HCT116 (cell line): ENCODE results near the gene ACTN4. TPM values are rescaled to one million over a fixed set of nuclear protein-coding genes. Genes with fewer than 3 reads are reported as not detected.

Experiments
- ATAC-seq: fragments of 200-7000 bp; cut with Tn5 transposase; 2 replicates; pipeline ENCODE4 v1.9.1; 2020; ENCODE audit warnings: mild to moderate bottlenecking, moderate library complexity
- BruUV-seq: library from RNA; stranded (reverse); fragments of 400-500 nt; replicated peaks from 2 replicates; lab custom pipeline; 2021; lab: Mats Ljungman, UMichigan
- CTCF ChIA-PET: fragments of 300-600 bp; sonication (Branson Sonifier 250); formaldehyde crosslinking; loops from one replicate; lab custom pipeline; 2021; ENCODE audit warnings: antibody characterized with exemption; lab: Charles Lee
- POLR2A ChIA-PET: fragments of 300-600, 350-600 bp; sonication (Branson Sonifier 250); formaldehyde crosslinking; loops from one replicate; lab custom pipeline; 2021; ENCODE audit warnings: antibody characterized with exemption; lab: Charles Lee
- RAD21 ChIA-PET, 2 experiments: fragments of 300-600 bp; sonication (Branson Sonifier 250); formaldehyde crosslinking; loops; one replicate each; lab custom pipeline; 2023; ENCODE audit warnings: low total read pairs in 2 of 2; ENCODE audit not compliant: uncharacterized antibody in 2 of 2, unreplicated experiment in 2 of 2, low non-redundant PET in 1 of 2; lab: Charles Lee
- DNase-seq: peaks from one replicate; pipeline ENCODE4 v3.0.0-alpha.2; 2010; ENCODE audit warnings: low read depth, low spot score
- H2AFZ ChIP-seq: fragments of 200-600 bp; shearing (Covaris generic), sonication (generic); 2 replicates; pipeline ENCODE4 v1.6.1; 2017; ENCODE audit warnings: low read depth, mixed run types, mixed read lengths, antibody characterized with exemption, low read length; ENCODE audit not compliant: poor library complexity, severe bottlenecking
- H3K27ac ChIP-seq: 2 replicates; pipeline ENCODE4 v1.5.1; 2012; ENCODE audit warnings: low read depth, low read length
- H3K27me3 ChIP-seq: fragments of 200-600 bp; sonication (generic); 2 replicates; pipeline ENCODE4 v1.6.1; 2016; ENCODE audit warnings: mixed run types, low read length, mixed read lengths; ENCODE audit not compliant: insufficient read depth
- H3K36me3 ChIP-seq, 2 experiments: fragments of 200-500 bp in 1 of 2; fragments of 200-600 bp in 1 of 2; sonication (Bioruptor generic) in 1 of 2; sonication (generic) in 1 of 2; 2 replicates each; pipeline versions ENCODE4 v1.5.1 to v1.6.1; 2014 to 2016; ENCODE audit warnings: low read length in 2 of 2, inconsistent platforms in 1 of 2, mixed read lengths in 1 of 2, mixed run types in 1 of 2; ENCODE audit not compliant: insufficient read depth in 2 of 2, control insufficient read depth in 1 of 2
- H3K4me1 ChIP-seq, 2 experiments: fragments of 200-600 bp in 1 of 2; sonication (generic) in 1 of 2; 2 replicates each; pipeline versions ENCODE4 v1.5.1 to v1.6.1; 2012 to 2017; ENCODE audit warnings: low read length in 2 of 2, inconsistent platforms in 1 of 2, mild to moderate bottlenecking in 1 of 2, mixed read lengths in 1 of 2, mixed run types in 1 of 2, moderate library complexity in 1 of 2; ENCODE audit not compliant: insufficient read depth in 2 of 2, control insufficient read depth in 1 of 2
- H3K4me2 ChIP-seq: fragments of 200-600 bp; sonication (generic); 2 replicates; pipeline ENCODE4 v1.6.1; 2017; ENCODE audit warnings: mixed run types, low read length, mixed read lengths
- H3K4me3 ChIP-seq, 2 experiments: fragments of 200-600 bp in 1 of 2; sonication (generic) in 1 of 2; replicated peaks in 1 of 2; 2 replicates each; pipeline ENCODE4 v1.5.1; 2011 to 2016; ENCODE audit warnings: low read length in 2 of 2, control low read depth in 1 of 2, low read depth in 1 of 2, mild to moderate bottlenecking in 1 of 2, mixed read lengths in 1 of 2, mixed run types in 1 of 2
- H3K79me2 ChIP-seq: fragments of 200-600 bp; sonication (generic); 2 replicates; pipeline ENCODE4 v1.6.1; 2017; ENCODE audit warnings: mild to moderate bottlenecking, mixed run types, low read length, moderate library complexity, mixed read lengths; ENCODE audit not compliant: insufficient read depth
- H3K9ac ChIP-seq: fragments of 200-600 bp; sonication (generic); 2 replicates; pipeline ENCODE4 v1.6.1; 2016; ENCODE audit warnings: low read length, mixed read lengths
- H3K9me2 ChIP-seq: fragments of 200-600 bp; sonication (generic), shearing (Covaris generic); 2 replicates; pipeline ENCODE4 v1.6.1; 2017; ENCODE audit warnings: mixed run types, mild to moderate bottlenecking, moderate library complexity; ENCODE audit not compliant: insufficient read depth
- H3K9me3 ChIP-seq, 2 experiments: fragments of 200-500 bp in 1 of 2; fragments of 200-600 bp in 1 of 2; sonication (Bioruptor generic) in 1 of 2; sonication (generic) in 1 of 2; 2 replicates each; pipeline ENCODE4 v1.6.1; 2014 to 2017; ENCODE audit warnings: low read length in 2 of 2, mixed read lengths in 2 of 2, inconsistent platforms in 1 of 2, low read depth in 1 of 2, mild to moderate bottlenecking in 1 of 2, mixed run types in 1 of 2, moderate library complexity in 1 of 2; ENCODE audit not compliant: control insufficient read depth in 1 of 2, insufficient read depth in 1 of 2
- H4K20me1 ChIP-seq: fragments of 200-600 bp; sonication (generic), shearing (Covaris generic); 2 replicates; pipeline ENCODE4 v1.6.1; 2017; ENCODE audit warnings: mixed run types, mild to moderate bottlenecking, moderate library complexity; ENCODE audit not compliant: insufficient read depth
- CBX3 ChIP-seq: IDR thresholded peaks from 2 replicates; pipeline ENCODE4 v1.6.1; 2012; ENCODE audit warnings: low read depth
- EGR1 ChIP-seq: IDR thresholded peaks from 2 replicates; pipeline ENCODE4 v1.6.1; 2012; ENCODE audit warnings: low read depth
- ELF1 ChIP-seq: IDR thresholded peaks from 2 replicates; pipeline ENCODE4 v1.6.1; 2012; ENCODE audit warnings: low read depth, borderline replicate concordance
- EZH2 ChIP-seq: fragments of 200-600 bp; sonication (generic); IDR thresholded peaks from 2 replicates; pipeline ENCODE4 v1.6.1; 2017; ENCODE audit warnings: antibody characterized with exemption, mixed run types
- EZH2phosphoT487 ChIP-seq: fragments of 200-600 bp; IDR thresholded peaks from 2 replicates; pipeline ENCODE4 v1.6.1; 2018; ENCODE audit warnings: antibody characterized with exemption, borderline replicate concordance
- MAX ChIP-seq: IDR thresholded peaks from 2 replicates; pipeline ENCODE4 v1.6.1; 2012
- POLR2A ChIP-seq: IDR thresholded peaks from 2 replicates; pipeline ENCODE4 v1.7.0; 2011; ENCODE audit warnings: borderline replicate concordance; ENCODE audit not compliant: insufficient read depth, insufficient read length; ENCODE audit errors: extremely low read depth
- RAD21 ChIP-seq: IDR thresholded peaks from 2 replicates; pipeline ENCODE4 v1.6.1; 2012; ENCODE audit warnings: low read depth, mild to moderate bottlenecking
- REST ChIP-seq: IDR thresholded peaks from 2 replicates; pipeline ENCODE4 v1.6.1; 2012; ENCODE audit warnings: low read depth
- SIN3A ChIP-seq: IDR thresholded peaks from 2 replicates; pipeline ENCODE4 v1.6.1; 2012; ENCODE audit warnings: low read depth
- SP1 ChIP-seq: IDR thresholded peaks from 2 replicates; pipeline ENCODE4 v1.6.1; 2012; ENCODE audit warnings: low read depth
- TCF7L2 ChIP-seq: IDR thresholded peaks from 2 replicates; pipeline ENCODE4 v1.7.0; 2011; ENCODE audit warnings: borderline replicate concordance, inconsistent platforms; ENCODE audit not compliant: insufficient read depth, insufficient read length; ENCODE audit errors: extremely low read depth
- YY1 ChIP-seq: IDR thresholded peaks from 2 replicates; pipeline ENCODE4 v1.6.1; 2011; ENCODE audit warnings: low read length, low read depth, moderate library complexity, mild to moderate bottlenecking; ENCODE audit not compliant: insufficient replicate concordance; ENCODE audit errors: extremely low read depth
- ZFX ChIP-seq: fragments of 450-650 bp; IDR thresholded peaks from 2 replicates; pipeline ENCODE4 v1.6.1; 2017
- intact Hi-C: fragments of 100-400 bp; cut with micrococcal nuclease; formaldehyde crosslinking; loops from 2 replicates; pipeline ENCODE4 v1.10.0; 2022
- total RNA-seq: library from RNA; stranded (reverse); gene quantifications from one replicate; pipeline ENCODE4 v1.2.1, GENCODE V29; 2021; ENCODE audit not compliant: unreplicated experiment
- TF ChIP-seq, protein P1 (sequence below): IDR thresholded peaks from 2 replicates; pipeline ENCODE4 v1.6.1; 2011; ENCODE audit warnings: mild to moderate bottlenecking, low read length, moderate library complexity; ENCODE audit not compliant: insufficient replicate concordance; ENCODE audit errors: extremely low read depth
- TF ChIP-seq, protein P2 (sequence below): IDR thresholded peaks from 2 replicates; pipeline ENCODE4 v1.6.1; 2012

Gene ACTN4
- total RNA-seq, 1 experiment from 2014 or later: 651 TPM

- no peak for TF ChIP-seq ZFX
- TF ChIP-seq, protein P1, sequence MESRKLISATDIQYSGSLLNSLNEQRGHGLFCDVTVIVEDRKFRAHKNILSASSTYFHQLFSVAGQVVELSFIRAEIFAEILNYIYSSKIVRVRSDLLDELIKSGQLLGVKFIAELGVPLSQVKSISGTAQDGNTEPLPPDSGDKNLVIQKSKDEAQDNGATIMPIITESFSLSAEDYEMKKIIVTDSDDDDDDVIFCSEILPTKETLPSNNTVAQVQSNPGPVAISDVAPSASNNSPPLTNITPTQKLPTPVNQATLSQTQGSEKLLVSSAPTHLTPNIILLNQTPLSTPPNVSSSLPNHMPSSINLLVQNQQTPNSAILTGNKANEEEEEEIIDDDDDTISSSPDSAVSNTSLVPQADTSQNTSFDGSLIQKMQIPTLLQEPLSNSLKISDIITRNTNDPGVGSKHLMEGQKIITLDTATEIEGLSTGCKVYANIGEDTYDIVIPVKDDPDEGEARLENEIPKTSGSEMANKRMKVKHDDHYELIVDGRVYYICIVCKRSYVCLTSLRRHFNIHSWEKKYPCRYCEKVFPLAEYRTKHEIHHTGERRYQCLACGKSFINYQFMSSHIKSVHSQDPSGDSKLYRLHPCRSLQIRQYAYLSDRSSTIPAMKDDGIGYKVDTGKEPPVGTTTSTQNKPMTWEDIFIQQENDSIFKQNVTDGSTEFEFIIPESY: no peak
Observed at GRCh38 chr19:38723606-38723965, 76.1 kb downstream of the ACTN4 start (continued).

DNA sequence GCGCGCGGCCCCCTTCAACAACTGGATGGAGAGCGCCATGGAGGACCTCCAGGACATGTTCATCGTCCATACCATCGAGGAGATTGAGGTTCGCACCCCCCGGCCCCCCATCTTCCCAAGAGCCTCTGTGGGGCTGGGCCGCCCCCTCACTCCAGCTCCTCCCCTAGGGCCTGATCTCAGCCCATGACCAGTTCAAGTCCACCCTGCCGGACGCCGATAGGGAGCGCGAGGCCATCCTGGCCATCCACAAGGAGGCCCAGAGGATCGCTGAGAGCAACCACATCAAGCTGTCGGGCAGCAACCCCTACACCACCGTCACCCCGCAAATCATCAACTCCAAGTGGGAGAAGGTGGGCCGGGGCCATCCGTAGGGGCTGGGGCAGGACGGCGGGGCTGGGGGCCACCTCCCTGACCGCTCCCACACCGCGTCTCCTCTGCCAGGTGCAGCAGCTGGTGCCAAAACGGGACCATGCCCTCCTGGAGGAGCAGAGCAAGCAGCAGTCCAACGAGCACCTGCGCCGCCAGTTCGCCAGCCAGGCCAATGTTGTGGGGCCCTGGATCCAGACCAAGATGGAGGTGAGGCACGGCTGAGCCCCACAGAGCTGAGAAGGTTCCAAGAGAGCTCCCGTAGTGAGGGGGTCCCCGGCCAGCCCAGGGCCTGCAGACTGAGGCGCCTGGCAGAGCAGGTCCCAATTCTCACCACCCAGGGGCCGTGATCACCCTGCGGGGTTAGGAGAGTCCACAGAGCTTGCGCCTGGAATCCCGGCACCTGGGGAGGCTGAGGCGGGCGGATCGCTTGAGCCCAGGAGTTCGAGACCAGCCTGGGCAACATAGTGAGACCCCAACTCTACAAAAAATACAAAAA lies 76.8 kb downstream of the ACTN4 start:
- DNase-seq (no peak), ATAC-seq (no peak)
- Histone ChIP-seq H2AFZ (no peak overlapping the region), H4K20me1 (no peaks in the 10 kb centered on the region), H3K27me3 (no peaks in the 10 kb centered on the region), H3K4me1 (no peaks in the 10 kb centered on the region; a peak in 1 of 4 replicates), H3K36me3 (peaks cover 18 to 91% of the 10 kb centered on the region in 2 experiments; a peak in 3 of 4 replicates), H3K9ac (no peak overlapping the region), H3K27ac (no peak overlapping the region), H3K4me3 (no peak overlapping the region), H3K9me3 (no peaks in the 10 kb centered on the region), H3K9me2 (no peaks in the 10 kb centered on the region), H3K4me2 (no peak overlapping the region), H3K79me2 (peaks cover 13% of the 10 kb centered on the region; the same call in 1 of the 2 replicates)
- ChIA-PET POLR2A (no interaction called here), RAD21 (no interaction called here), CTCF (interaction anchor here (1.3 kb wide), 1 partner anchor 207 kb away, joined by 5 read pairs; the partner anchor contains the start of genes MRPS12 and SARS2)
- BruUV-seq: TSS peak; percentile 44
- intact Hi-C loops: no loop called here
- TF ChIP-seq, protein P2, sequence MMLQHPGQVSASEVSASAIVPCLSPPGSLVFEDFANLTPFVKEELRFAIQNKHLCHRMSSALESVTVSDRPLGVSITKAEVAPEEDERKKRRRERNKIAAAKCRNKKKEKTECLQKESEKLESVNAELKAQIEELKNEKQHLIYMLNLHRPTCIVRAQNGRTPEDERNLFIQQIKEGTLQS: no peak
- TF ChIP-seq SIN3A (no peak), ZFX (no peak), REST (no peak), MAX (no peak), EZH2 (no peak), POLR2A (no peak), CBX3 (no peak), RAD21 (no peak), SP1 (no peak), ELF1 (no peak), EZH2phosphoT487 (no peak), TCF7L2 (no peak), EGR1 (no peak), YY1 (no peak)
- TF ChIP-seq, protein P1: no peak
